Activated naive CD8-positive, alpha-beta T cell treated with anti-CD3 and anti-CD28 coated beads, Interleukin-2, amount 50 U/mL, for 24 hours (primary cell): ENCODE measurements around the gene PON2.
"Not testable (repeated sequence)": the region's sequence is repeated elsewhere in the genome, so short reads cannot be mapped to it uniquely, and the experiment has no call there.

Experiments used
- ATAC-seq: fragments of 150-1000 bp; cut with Tn5 transposase; one replicate; pipeline ENCODE4 v1.10.0; 2021
- DNase-seq: peaks from one replicate; pipeline ENCODE4 v3.0.0; 2021
- H3K27ac Mint-ChIP-seq: one replicate; pipeline ENCODE4 v1.8.0; 2021; ENCODE audit warnings: mild to moderate bottlenecking, mixed read lengths
- H3K27me3 Mint-ChIP-seq: one replicate; pipeline ENCODE4 v1.8.0; 2021; ENCODE audit warnings: mixed read lengths
- H3K36me3 Mint-ChIP-seq: one replicate; pipeline ENCODE4 v1.8.0; 2021; ENCODE audit warnings: low read depth, mixed read lengths
- H3K4me1 Mint-ChIP-seq: one replicate; pipeline ENCODE4 v1.8.0; 2021; ENCODE audit warnings: mixed read lengths
- H3K4me3 Mint-ChIP-seq: one replicate; pipeline ENCODE4 v1.8.0; 2021; ENCODE audit warnings: mild to moderate bottlenecking, moderate library complexity, mixed read lengths
- H3K9me3 Mint-ChIP-seq: one replicate; pipeline ENCODE4 v1.8.0; 2021; ENCODE audit warnings: mixed read lengths

Gene PON2

DNA sequence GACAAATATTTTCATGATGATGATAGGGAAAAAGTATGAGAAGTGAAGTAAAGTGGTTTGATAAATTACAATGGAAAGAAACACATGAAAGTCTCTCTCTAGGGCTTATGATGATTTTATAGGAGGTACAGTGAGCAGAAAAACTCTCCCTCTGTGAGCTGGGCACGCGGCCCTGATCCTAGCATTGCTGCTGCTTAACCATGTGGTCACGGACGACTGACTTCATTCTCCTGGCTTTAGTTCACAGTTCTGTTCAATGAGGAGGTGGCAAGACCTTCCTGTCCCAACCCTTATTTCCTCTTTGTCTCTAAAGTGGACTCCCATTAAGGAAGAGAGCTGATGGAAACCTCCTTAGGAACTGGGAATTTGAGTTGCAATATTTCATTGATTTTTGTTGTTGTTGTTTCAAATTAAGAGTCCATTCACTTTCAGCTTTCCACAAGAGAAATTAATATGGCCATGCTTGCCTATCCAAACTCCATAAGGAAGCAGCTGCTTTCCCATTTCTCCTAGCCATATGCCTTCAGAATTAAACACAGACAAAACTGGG, 30.4 kb downstream of the PON2 start:
- H3K36me3 Mint-ChIP-seq, result no peaks in the 10 kb centered on the region

DNA sequence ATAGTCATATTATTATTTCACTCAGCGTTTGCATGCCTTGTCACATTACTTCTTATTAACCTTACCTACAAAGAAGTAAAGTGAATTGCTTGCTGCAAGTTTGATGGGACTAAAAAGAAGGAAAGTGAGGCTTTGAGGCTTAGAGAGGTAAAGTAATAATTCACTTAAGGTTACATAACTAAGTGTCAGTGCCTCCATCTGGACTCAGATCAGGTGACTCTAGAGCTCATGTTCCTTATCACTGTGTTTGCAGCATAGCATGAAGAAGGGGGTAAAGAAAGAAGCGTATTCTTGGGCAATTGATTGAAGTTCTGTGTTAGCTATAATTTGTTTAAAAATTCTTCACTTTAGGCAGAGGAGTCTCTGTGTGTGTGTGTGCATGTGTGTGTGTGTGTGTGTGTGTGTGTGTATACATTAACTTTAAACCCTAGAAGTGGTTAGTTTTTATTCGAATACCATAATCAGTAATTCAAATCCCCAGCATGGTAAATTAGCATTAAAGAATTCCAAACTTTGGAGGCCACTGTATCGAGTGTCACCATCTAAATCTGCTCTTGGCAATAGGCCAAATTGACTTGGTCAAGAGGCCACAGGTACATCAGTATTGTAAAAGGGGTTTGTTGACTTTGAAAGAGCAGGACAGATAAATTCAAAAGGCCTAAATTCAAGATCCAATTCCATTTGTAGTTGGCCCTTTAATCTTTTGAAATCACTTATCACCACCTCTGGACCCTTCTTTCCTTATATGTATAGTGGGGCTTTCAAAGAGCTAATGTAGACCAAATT, 36.5 kb downstream of the PON2 start:
- Mint-ChIP-seq H3K4me1 (peaks cover 4% of the 10 kb centered on the region), H3K9me3 (no peaks in the 10 kb centered on the region), H3K4me3 (no peak overlapping the region), H3K36me3 (no peaks in the 10 kb centered on the region), H3K27me3 (peaks cover 30% of the 10 kb centered on the region), H3K27ac (no peak overlapping the region)
- ATAC-seq, result no peak
- no peak for DNase-seq

More for the DNA sequence above, 30.4 kb downstream of the PON2 start:
- ATAC-seq, result no peak
- H3K27me3 Mint-ChIP-seq, result peaks cover 2% of the 10 kb centered on the region
- H3K4me1 Mint-ChIP-seq, result no peaks in the 10 kb centered on the region
- no peaks in the 10 kb centered on the region for H3K9me3 Mint-ChIP-seq
- DNase-seq, result no peak
- H3K4me3 Mint-ChIP-seq, result no peak overlapping the region
- no peak overlapping the region for H3K27ac Mint-ChIP-seq

DNA sequence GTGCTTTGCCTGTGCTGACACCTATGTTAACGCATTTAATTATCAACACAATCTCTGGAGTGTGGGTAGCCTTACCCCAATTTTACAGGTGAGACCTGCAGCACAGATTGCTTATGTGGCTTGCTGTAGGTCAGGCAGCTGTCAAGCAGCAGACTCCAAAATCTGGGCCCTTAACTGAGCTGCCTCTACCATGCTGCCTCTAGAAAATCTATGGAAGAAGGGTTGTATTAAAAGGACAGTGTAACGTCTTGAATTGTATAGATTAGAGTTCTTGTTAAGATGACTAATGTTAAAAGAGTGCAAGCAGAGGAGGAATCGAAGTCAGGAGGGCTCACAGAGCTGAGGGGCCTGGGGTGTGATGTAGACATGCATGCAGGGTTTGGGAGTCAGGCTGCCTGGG, 37.4 kb downstream of the PON2 start:
- Mint-ChIP-seq H3K27me3 (peaks cover 33% of the 10 kb centered on the region), H3K4me1 (peaks cover 4% of the 10 kb centered on the region), H3K36me3 (no peaks in the 10 kb centered on the region), H3K4me3 (no peak overlapping the region), H3K9me3 (no peaks in the 10 kb centered on the region), H3K27ac (no peak overlapping the region)
- DNase-seq (no peak), ATAC-seq (no peak)

DNA sequence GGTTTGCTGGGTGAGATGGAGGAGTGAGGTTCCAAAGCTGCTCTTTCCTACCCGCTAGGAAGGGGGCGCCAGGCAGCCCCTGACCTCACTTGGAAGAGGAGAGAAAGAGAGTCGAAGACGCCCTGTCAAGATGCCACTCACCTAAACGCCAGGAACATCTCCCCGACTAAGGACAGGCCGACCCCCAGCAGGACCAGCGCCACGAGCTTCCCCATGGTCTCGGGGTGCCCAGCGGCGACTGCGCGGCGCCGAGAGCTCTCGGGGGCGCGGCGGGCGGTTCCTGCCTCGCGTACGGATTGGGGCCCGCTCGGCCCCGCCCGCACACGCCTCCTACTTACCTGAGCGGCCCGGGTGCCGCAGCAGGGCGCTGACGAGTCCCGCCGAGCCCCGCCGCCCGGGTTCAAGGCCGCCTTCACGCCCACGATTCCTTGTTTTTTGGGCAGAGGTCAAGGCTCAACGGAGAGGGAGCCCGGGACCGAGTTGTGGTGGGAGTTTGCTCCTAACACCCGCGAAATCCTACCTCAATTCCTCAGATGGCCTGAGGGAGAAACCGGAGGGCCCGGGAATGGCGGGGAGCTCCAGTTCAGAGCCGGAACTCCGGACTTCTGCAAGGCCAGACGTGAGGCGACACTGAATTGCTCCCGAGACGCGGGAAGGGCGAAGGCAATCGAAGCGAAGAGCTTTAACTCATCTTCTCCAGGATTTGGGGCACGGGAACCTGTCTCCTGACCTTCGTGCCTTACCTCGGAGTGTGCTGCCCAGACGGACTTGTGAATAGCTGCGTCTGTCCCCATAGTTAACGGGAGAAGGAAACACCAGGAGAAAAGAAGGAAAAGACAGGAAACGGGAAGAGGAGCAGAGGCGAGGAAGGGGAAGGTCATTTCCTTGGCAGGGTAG, 38.4 kb downstream of the PON2 start, which contains the start of gene PON3:
Gene PON3, minus strand, starts transcription at position 240 of the 897 bp plus-strand sequence. Its CDS starts 25 bp downstream, at position 215.
- no peaks in the 10 kb centered on the region for H3K36me3 Mint-ChIP-seq
- ATAC-seq, result peak; percentile 84
- peaks cover 4% of the 10 kb centered on the region for H3K4me1 Mint-ChIP-seq
- H3K27ac Mint-ChIP-seq, result no peak within 1 kb of the TSS
- H3K9me3 Mint-ChIP-seq, result no peaks in the 10 kb centered on the region
- H3K4me3 Mint-ChIP-seq, result peak within 1 kb of the TSS; percentile 62
- peak; percentile 25 for DNase-seq
- peaks cover 33% of the 10 kb centered on the region for H3K27me3 Mint-ChIP-seq

DNA sequence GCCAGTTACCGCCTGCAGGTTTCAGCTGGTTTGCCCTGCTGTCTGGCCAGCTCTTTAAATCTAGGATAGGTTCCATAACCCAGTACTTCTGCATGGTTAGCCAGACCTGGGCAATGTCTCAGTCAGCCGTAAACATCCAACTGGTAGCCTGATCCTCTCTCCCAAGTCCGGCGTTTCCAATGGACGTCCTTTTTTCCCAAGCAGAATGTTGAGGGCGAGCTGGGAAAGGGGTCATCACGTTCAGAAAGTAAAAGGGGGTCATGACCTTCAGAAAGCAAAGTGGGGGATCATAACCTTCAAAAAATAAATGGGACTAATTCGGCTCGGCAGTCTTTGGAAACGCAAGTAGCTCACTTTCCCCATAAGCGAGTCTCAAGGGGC, 39.1 kb downstream of the PON2 start:
- H3K9me3 Mint-ChIP-seq, result no peaks in the 10 kb centered on the region
- no peak for ATAC-seq
- peak overlapping the region; percentile 62 for H3K4me3 Mint-ChIP-seq
- peaks cover 33% of the 10 kb centered on the region for H3K27me3 Mint-ChIP-seq
- no peaks in the 10 kb centered on the region for H3K36me3 Mint-ChIP-seq
- DNase-seq, result no peak
- H3K4me1 Mint-ChIP-seq, result peaks cover 4% of the 10 kb centered on the region
- no peak overlapping the region for H3K27ac Mint-ChIP-seq

DNA sequence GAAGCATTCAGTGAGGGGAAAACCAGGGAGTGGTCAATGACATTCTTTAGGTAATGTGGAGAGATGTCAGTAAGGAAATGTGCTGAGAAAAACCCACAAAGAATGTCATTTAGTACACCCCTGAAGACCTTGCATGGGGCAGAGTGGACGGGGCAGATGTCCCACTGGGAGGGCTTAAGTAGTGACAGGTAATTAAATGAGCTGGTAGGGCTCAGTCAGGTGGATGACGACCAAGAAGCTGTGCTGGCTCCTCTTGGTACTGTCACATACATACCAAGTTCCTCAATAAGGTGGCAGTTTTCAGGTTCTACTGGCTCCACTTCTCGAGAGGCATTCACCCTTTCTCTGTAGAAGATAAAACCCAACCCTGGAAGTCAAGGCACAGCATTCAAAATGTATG, 40.5 kb downstream of the PON2 start:
- H3K27ac Mint-ChIP-seq, result no peak overlapping the region
- peaks cover 31% of the 10 kb centered on the region for H3K27me3 Mint-ChIP-seq
- H3K4me3 Mint-ChIP-seq, result no peak overlapping the region
- peaks cover 4% of the 10 kb centered on the region for H3K4me1 Mint-ChIP-seq
- ATAC-seq, result no peak
- H3K36me3 Mint-ChIP-seq, result no peaks in the 10 kb centered on the region
- H3K9me3 Mint-ChIP-seq, result no peaks in the 10 kb centered on the region
- no peak for DNase-seq

DNA sequence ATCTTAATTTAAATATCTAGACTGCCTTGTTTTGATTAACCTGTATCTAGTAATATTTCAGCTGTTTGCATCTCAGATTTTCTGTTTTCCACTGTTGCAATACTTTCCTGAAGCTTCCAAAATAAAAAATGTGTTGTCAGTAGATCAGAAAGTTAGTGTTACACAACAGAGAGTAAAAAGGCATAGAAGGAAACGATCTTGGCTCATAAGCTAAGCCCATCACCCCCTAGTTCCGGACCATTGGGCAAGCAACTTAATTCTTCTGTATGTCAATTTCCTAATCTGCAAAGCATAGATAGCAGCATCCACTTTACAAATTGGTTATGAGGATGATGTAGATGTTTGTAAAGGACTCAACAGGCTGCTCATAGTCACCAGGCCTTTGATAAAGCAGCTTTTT, 43.1 kb downstream of the PON2 start:
- ATAC-seq, result no peak
- H3K27me3 Mint-ChIP-seq, result peaks cover 24% of the 10 kb centered on the region
- no peak for DNase-seq
- no peak overlapping the region for H3K27ac Mint-ChIP-seq
- H3K4me1 Mint-ChIP-seq, result peaks cover 4% of the 10 kb centered on the region
- H3K36me3 Mint-ChIP-seq, result no peaks in the 10 kb centered on the region
- peaks cover 6% of the 10 kb centered on the region for H3K9me3 Mint-ChIP-seq
- H3K4me3 Mint-ChIP-seq, result no peak overlapping the region

DNA sequence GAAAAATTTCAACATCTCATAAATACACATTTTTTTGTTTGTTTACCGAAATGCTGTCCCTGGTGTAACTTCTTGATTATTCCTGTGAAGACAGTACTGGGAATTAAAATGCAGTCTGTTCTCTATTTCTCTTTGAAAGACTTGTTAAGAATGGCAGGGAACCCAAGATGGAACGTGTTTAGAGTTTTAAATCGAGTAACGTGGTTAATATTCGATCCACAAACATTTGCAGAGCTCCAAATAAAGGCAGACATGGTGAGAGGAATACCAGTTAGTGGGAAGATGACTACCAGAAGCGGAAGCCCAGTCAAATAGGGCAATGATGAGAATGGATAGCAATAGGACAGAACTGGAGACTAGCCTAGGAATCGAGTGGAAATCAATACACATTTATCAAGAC, 45.3 kb downstream of the PON2 start:
- ATAC-seq, result no peak
- Mint-ChIP-seq H3K27ac (no peak overlapping the region), H3K36me3 (no peaks in the 10 kb centered on the region), H3K9me3 (peaks cover 6% of the 10 kb centered on the region), H3K4me3 (no peak overlapping the region), H3K27me3 (peaks cover 16% of the 10 kb centered on the region), H3K4me1 (no peaks in the 10 kb centered on the region)
- DNase-seq, result no peak

DNA sequence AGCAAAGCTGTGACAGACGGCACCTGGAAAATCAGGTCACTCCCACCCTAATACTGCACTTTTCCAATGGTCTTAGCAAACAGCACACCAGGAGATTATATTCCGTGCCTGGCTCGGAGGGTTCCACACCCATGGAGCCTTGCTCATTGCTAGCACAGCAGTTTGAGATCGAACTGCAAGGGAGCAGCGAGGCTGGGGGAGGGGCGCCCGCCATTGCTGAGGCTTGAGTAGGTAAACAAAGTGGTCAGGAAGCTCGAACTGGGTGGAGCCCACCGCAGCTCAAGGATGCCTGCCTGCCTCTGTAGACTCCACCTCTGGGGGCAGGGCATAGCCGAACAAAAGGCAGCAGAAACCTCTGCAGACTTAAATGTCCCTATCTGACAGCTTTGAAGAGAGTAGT, 55.4 kb downstream of the PON2 start:
- H3K27ac Mint-ChIP-seq, H3K27me3 Mint-ChIP-seq, DNase-seq, H3K4me3 Mint-ChIP-seq, ATAC-seq, H3K4me1 Mint-ChIP-seq, H3K36me3 Mint-ChIP-seq: not testable (repeated sequence)
- H3K9me3 Mint-ChIP-seq, result peaks cover 14% of the 10 kb centered on the region

GRCh38 chr7:95376632-95377400, 58.0 kb downstream of the PON2 start:
- DNase-seq, result no peak
- H3K4me3 Mint-ChIP-seq, result no peak overlapping the region

GRCh38 chr7:95375591-95376257, 59.1 kb downstream of the PON2 start:
- DNase-seq (no peak), ATAC-seq (no peak)
- Mint-ChIP-seq H3K27me3 (peaks cover 7% of the 10 kb centered on the region), H3K4me3 (no peak overlapping the region), H3K9me3 (peaks cover 4% of the 10 kb centered on the region), H3K27ac (no peak overlapping the region), H3K36me3 (no peaks in the 10 kb centered on the region), H3K4me1 (no peaks in the 10 kb centered on the region)

More at GRCh38 chr7:95376632-95377400, 58.0 kb downstream of the PON2 start:
- H3K27ac Mint-ChIP-seq, result no peak overlapping the region
- peaks cover 6% of the 10 kb centered on the region for H3K9me3 Mint-ChIP-seq
- H3K27me3 Mint-ChIP-seq, result peaks cover 7% of the 10 kb centered on the region
- ATAC-seq, result no peak
- no peaks in the 10 kb centered on the region for H3K4me1 Mint-ChIP-seq
- H3K36me3 Mint-ChIP-seq, result no peaks in the 10 kb centered on the region

- DNase-seq, result no peak
- no peaks in the 10 kb centered on the region for H3K4me1 Mint-ChIP-seq
- peaks cover 6% of the 10 kb centered on the region for H3K27me3 Mint-ChIP-seq
- H3K36me3 Mint-ChIP-seq, result no peaks in the 10 kb centered on the region
- no peaks in the 10 kb centered on the region for H3K9me3 Mint-ChIP-seq
- no peak overlapping the region for H3K27ac Mint-ChIP-seq
- no peak for ATAC-seq
- H3K4me3 Mint-ChIP-seq, result no peak overlapping the region
These were observed 61.5 kb downstream of the PON2 start for GRCh38 chr7:95373323-95373722.

GRCh38 chr7:95368235-95368634, 66.6 kb downstream of the PON2 start:
- H3K4me1 Mint-ChIP-seq, result no peaks in the 10 kb centered on the region
- no peak for ATAC-seq
- H3K27me3 Mint-ChIP-seq, result peaks cover 2% of the 10 kb centered on the region
- H3K4me3 Mint-ChIP-seq, result no peak overlapping the region
- DNase-seq, result no peak
- no peaks in the 10 kb centered on the region for H3K9me3 Mint-ChIP-seq
- H3K27ac Mint-ChIP-seq, result no peak overlapping the region
- H3K36me3 Mint-ChIP-seq, result no peaks in the 10 kb centered on the region

- H3K9me3 Mint-ChIP-seq, result no peaks in the 10 kb centered on the region
- H3K27me3 Mint-ChIP-seq, result peaks cover 2% of the 10 kb centered on the region
- no peaks in the 10 kb centered on the region for H3K36me3 Mint-ChIP-seq
- no peaks in the 10 kb centered on the region for H3K4me1 Mint-ChIP-seq
- DNase-seq (no peak), ATAC-seq (no peak)
- no peak overlapping the region for H3K27ac Mint-ChIP-seq
- H3K4me3 Mint-ChIP-seq, result no peak overlapping the region
These were observed 67.2 kb downstream of the PON2 start for GRCh38 chr7:95367606-95368005.
